PC-9 (cell line): Measurements from ENCODE around the gene CNKSR3.

Experiments used
- CTCF ChIP-seq: fragments of 200-600 bp; sonication (generic); conservative IDR thresholded peaks from 2 replicates; pipeline ENCODE4 v1.6.1; 2017; ENCODE audit warnings: mixed run types, antibody characterized with exemption, mild to moderate bottlenecking, moderate library complexity
- EZH2 ChIP-seq: fragments of 200-600 bp; sonication (generic); IDR thresholded peaks from 2 replicates; pipeline ENCODE4 v1.8.0; 2017; ENCODE audit warnings: antibody characterized with exemption, low read depth

- no peak for TF ChIP-seq CTCF
- TF ChIP-seq EZH2, result no peak
Observed at GRCh38 chr6:154453329-154453728, 57.2 kb downstream of the CNKSR3 start.
